ENCODE results near the gene DCK.
"Not testable (repeated sequence)": the region's sequence is repeated elsewhere in the genome, so short reads cannot be mapped to it uniquely, and the experiment has no call there.

The DCK gene

DNA sequence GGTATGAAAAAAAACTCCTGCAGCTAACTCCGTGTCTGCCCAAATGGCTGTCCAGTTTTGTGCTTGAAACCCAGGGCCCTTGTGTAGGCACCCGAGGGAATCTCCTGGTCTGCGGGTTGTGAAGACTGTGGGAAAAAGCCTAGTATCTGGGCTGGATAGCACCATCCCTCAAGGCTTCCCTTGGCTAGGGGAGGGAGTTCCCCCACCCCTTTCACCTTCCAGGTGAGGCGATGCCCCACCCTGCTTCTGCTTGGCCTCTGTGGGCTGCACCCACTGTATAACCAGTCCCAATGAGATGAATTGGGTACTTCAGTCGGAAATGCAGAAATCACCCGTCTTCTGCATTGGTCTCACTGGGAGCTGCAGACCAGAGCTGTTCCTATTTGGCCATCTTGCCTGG, 11.6 kb downstream of the DCK start:
- no CpG with 5 or more reads among the region's 6 CpGs for WGBS, 2 donors (ENCODE audit: extremely low coverage in 2 of 2, insufficient read length in 2 of 2, insufficient replicate concordance in 1 of 2)
- H3K18ac ChIP-seq (ENCODE audit: low read length); H3K4ac ChIP-seq (ENCODE audit: low read length); H3K79me1 ChIP-seq (ENCODE audit: low read depth, low read length); H4K8ac ChIP-seq (ENCODE audit: low read depth, low read length); H3K27me3 ChIP-seq (ENCODE audit: control insufficient read depth in 3 of 3, insufficient read depth in 3 of 3, low read depth in 1 of 3, low read length in 3 of 3); DNase-seq (ENCODE audit: low spot score); H2BK15ac ChIP-seq (ENCODE audit: low read length); H3K9ac ChIP-seq (ENCODE audit: low read depth, low read length, poor library complexity); H3K4me1 ChIP-seq (ENCODE audit: control insufficient read depth in 2 of 2, insufficient read depth in 1 of 2, low read depth in 1 of 2, low read length in 2 of 2); H3K23ac ChIP-seq (ENCODE audit: low read depth, low read length, poor library complexity); H2BK120ac ChIP-seq (ENCODE audit: low read depth, low read length); H3K27ac ChIP-seq (replicated peaks; ENCODE audit: low read length); H3K14ac ChIP-seq (ENCODE audit: low read length); H4K91ac ChIP-seq (ENCODE audit: low read depth, low read length, poor library complexity); H2BK12ac ChIP-seq (ENCODE audit: low read length); H3K4me3 ChIP-seq (ENCODE audit: low read length in 2 of 2); H2AK5ac ChIP-seq (ENCODE audit: low read depth, low read length); H3K4me2 ChIP-seq (ENCODE audit: insufficient read depth, low read length, poor library complexity, severe bottlenecking); H2AFZ ChIP-seq (ENCODE audit: low read length); H2BK5ac ChIP-seq (ENCODE audit: low read length): not testable (repeated sequence)
- Histone ChIP-seq H3K36me3 (replicated peaks in 1 of 2; ENCODE audit: control insufficient read depth in 2 of 2, insufficient read depth in 2 of 2, low read length in 2 of 2) (peaks cover 0 to 80% of the 10 kb centered on the region in 2 donors), H3K9me3 (replicated peaks in 1 of 2; ENCODE audit: control insufficient read depth in 2 of 2, insufficient read depth in 1 of 2, low read depth in 1 of 2, low read length in 2 of 2) (peaks cover 0 to 28% of the 10 kb centered on the region in 2 donors)

GRCh38 chr4:71006203-71006907, 12.9 kb downstream of the DCK start:
- Histone ChIP-seq H3K23ac (ENCODE audit: low read depth, low read length, poor library complexity) (no peak overlapping the region), H3K4ac (ENCODE audit: low read length) (no peak overlapping the region), H3K4me2 (ENCODE audit: insufficient read depth, low read length, poor library complexity, severe bottlenecking) (no peak overlapping the region), H3K27me3 (ENCODE audit: control insufficient read depth in 3 of 3, insufficient read depth in 3 of 3, low read depth in 1 of 3, low read length in 3 of 3) (no peaks in the 10 kb centered on the region), H2BK120ac (ENCODE audit: low read depth, low read length) (no peak overlapping the region), H3K36me3 (replicated peaks in 1 of 2; ENCODE audit: control insufficient read depth in 2 of 2, insufficient read depth in 2 of 2, low read length in 2 of 2) (peaks cover 0 to 81% of the 10 kb centered on the region in 2 donors), H2BK5ac (ENCODE audit: low read length) (no peak overlapping the region), H3K79me1 (ENCODE audit: low read depth, low read length) (no peaks in the 10 kb centered on the region), H4K8ac (ENCODE audit: low read depth, low read length) (no peak overlapping the region), H3K14ac (ENCODE audit: low read length) (no peak overlapping the region), H3K4me3 (ENCODE audit: low read length in 2 of 2) (no peak overlapping the region), H3K9ac (ENCODE audit: low read depth, low read length, poor library complexity) (no peak overlapping the region), H3K9me3 (replicated peaks in 1 of 2; ENCODE audit: control insufficient read depth in 2 of 2, insufficient read depth in 1 of 2, low read depth in 1 of 2, low read length in 2 of 2) (peaks cover 0 to 27% of the 10 kb centered on the region in 2 donors), H2AFZ (ENCODE audit: low read length) (no peak overlapping the region), H3K27ac (replicated peaks; ENCODE audit: low read length) (no peak overlapping the region), H2BK15ac (ENCODE audit: low read length) (no peak overlapping the region), H3K18ac (ENCODE audit: low read length) (no peak overlapping the region), H4K91ac (ENCODE audit: low read depth, low read length, poor library complexity) (no peak overlapping the region), H3K4me1 (ENCODE audit: control insufficient read depth in 2 of 2, insufficient read depth in 1 of 2, low read depth in 1 of 2, low read length in 2 of 2) (peaks cover 0 to 6% of the 10 kb centered on the region in 2 donors), H2BK12ac (ENCODE audit: low read length) (no peak overlapping the region), H2AK5ac (ENCODE audit: low read depth, low read length) (no peak overlapping the region)
- no CpG with 5 or more reads among the region's 6 CpGs for WGBS, 2 donors (ENCODE audit: extremely low coverage in 2 of 2, insufficient read length in 2 of 2, insufficient replicate concordance in 1 of 2)
- no peak for DNase-seq (ENCODE audit: low spot score)

- no peak overlapping the region for H4K91ac ChIP-seq (ENCODE audit: low read depth, low read length, poor library complexity)
- H2AK5ac ChIP-seq (ENCODE audit: low read depth, low read length), result no peak overlapping the region
- no peaks in the 10 kb centered on the region for H3K27me3 ChIP-seq (ENCODE audit: control insufficient read depth in 3 of 3, insufficient read depth in 3 of 3, low read depth in 1 of 3, low read length in 3 of 3)
- no peak overlapping the region for H3K23ac ChIP-seq (ENCODE audit: low read depth, low read length, poor library complexity)
- DNase-seq (ENCODE audit: low spot score), result no peak
- H3K4ac ChIP-seq (ENCODE audit: low read length), result no peak overlapping the region
- peaks cover 0 to 27% of the 10 kb centered on the region in 2 donors for H3K9me3 ChIP-seq (replicated peaks in 1 of 2; ENCODE audit: control insufficient read depth in 2 of 2, insufficient read depth in 1 of 2, low read depth in 1 of 2, low read length in 2 of 2)
- H4K8ac ChIP-seq (ENCODE audit: low read depth, low read length), result no peak overlapping the region
- H2BK12ac ChIP-seq (ENCODE audit: low read length), result no peak overlapping the region
- H3K79me1 ChIP-seq (ENCODE audit: low read depth, low read length), result peaks cover 2% of the 10 kb centered on the region
- no peak overlapping the region for H3K27ac ChIP-seq (replicated peaks; ENCODE audit: low read length)
- H2BK120ac ChIP-seq (ENCODE audit: low read depth, low read length), result no peak overlapping the region
- no peak overlapping the region for H2AFZ ChIP-seq (ENCODE audit: low read length)
- H3K4me3 ChIP-seq (ENCODE audit: low read length in 2 of 2), result no peak overlapping the region
- H2BK5ac ChIP-seq (ENCODE audit: low read length), result no peak overlapping the region
- H3K4me2 ChIP-seq (ENCODE audit: insufficient read depth, low read length, poor library complexity, severe bottlenecking), result no peak overlapping the region
- WGBS, 2 donors (ENCODE audit: extremely low coverage in 2 of 2, insufficient read length in 2 of 2, insufficient replicate concordance in 1 of 2), result no CpG with 5 or more reads among the region's 2 CpGs
- no peak overlapping the region for H3K9ac ChIP-seq (ENCODE audit: low read depth, low read length, poor library complexity)
- H2BK15ac ChIP-seq (ENCODE audit: low read length), result no peak overlapping the region
- H3K14ac ChIP-seq (ENCODE audit: low read length), result no peak overlapping the region
- H3K4me1 ChIP-seq (ENCODE audit: control insufficient read depth in 2 of 2, insufficient read depth in 1 of 2, low read depth in 1 of 2, low read length in 2 of 2), result peaks cover 0 to 6% of the 10 kb centered on the region in 2 donors
- H3K18ac ChIP-seq (ENCODE audit: low read length), result no peak overlapping the region
- H3K36me3 ChIP-seq (replicated peaks in 1 of 2; ENCODE audit: control insufficient read depth in 2 of 2, insufficient read depth in 2 of 2, low read length in 2 of 2), result peaks cover 2 to 79% of the 10 kb centered on the region in 2 donors
These were observed 14.7 kb downstream of the DCK start for GRCh38 chr4:71008196-71008595.

GRCh38 chr4:71009086-71009485, 15.6 kb downstream of the DCK start:
- Histone ChIP-seq H4K8ac (ENCODE audit: low read depth, low read length) (no peak overlapping the region), H3K36me3 (replicated peaks in 1 of 2; ENCODE audit: control insufficient read depth in 2 of 2, insufficient read depth in 2 of 2, low read length in 2 of 2) (peaks cover 2 to 70% of the 10 kb centered on the region in 2 donors), H3K4me2 (ENCODE audit: insufficient read depth, low read length, poor library complexity, severe bottlenecking) (no peak overlapping the region), H3K4me1 (ENCODE audit: control insufficient read depth in 2 of 2, insufficient read depth in 1 of 2, low read depth in 1 of 2, low read length in 2 of 2) (peaks cover 0 to 2% of the 10 kb centered on the region in 2 donors), H4K91ac (ENCODE audit: low read depth, low read length, poor library complexity) (no peak overlapping the region), H2AK5ac (ENCODE audit: low read depth, low read length) (no peak overlapping the region), H3K79me1 (ENCODE audit: low read depth, low read length) (peaks cover 2% of the 10 kb centered on the region), H3K27ac (replicated peaks; ENCODE audit: low read length) (no peak overlapping the region), H3K18ac (ENCODE audit: low read length) (no peak overlapping the region), H3K4me3 (ENCODE audit: low read length in 2 of 2) (no peak overlapping the region), H3K23ac (ENCODE audit: low read depth, low read length, poor library complexity) (no peak overlapping the region), H2BK120ac (ENCODE audit: low read depth, low read length) (no peak overlapping the region), H3K9ac (ENCODE audit: low read depth, low read length, poor library complexity) (no peak overlapping the region), H2BK5ac (ENCODE audit: low read length) (no peak overlapping the region), H2BK12ac (ENCODE audit: low read length) (no peak overlapping the region), H3K9me3 (replicated peaks in 1 of 2; ENCODE audit: control insufficient read depth in 2 of 2, insufficient read depth in 1 of 2, low read depth in 1 of 2, low read length in 2 of 2) (peaks cover 0 to 24% of the 10 kb centered on the region in 2 donors), H2AFZ (ENCODE audit: low read length) (no peak overlapping the region), H2BK15ac (ENCODE audit: low read length) (no peak overlapping the region), H3K27me3 (ENCODE audit: control insufficient read depth in 3 of 3, insufficient read depth in 3 of 3, low read depth in 1 of 3, low read length in 3 of 3) (no peaks in the 10 kb centered on the region), H3K4ac (ENCODE audit: low read length) (no peak overlapping the region), H3K14ac (ENCODE audit: low read length) (no peak overlapping the region)
- no CpG with 5 or more reads among the region's 3 CpGs for WGBS, 2 donors (ENCODE audit: extremely low coverage in 2 of 2, insufficient read length in 2 of 2, insufficient replicate concordance in 1 of 2)
- DNase-seq (ENCODE audit: low spot score), result no peak
